GM21619 (cell line): ENCODE results near the gene RTL5.

Experiments used
- ATAC-seq: cut with Tn5 transposase; IDR thresholded peaks from one replicate; pipeline ENCODE4 v1.9.1; 2021; ENCODE audit not compliant: unreplicated experiment

RTL5 gene

GRCh38 chrX:72079607-72080006 lies 52.1 kb downstream of the RTL5 start:
- ATAC-seq = no peak

GRCh38 chrX:72078411-72078810 lies 53.3 kb downstream of the RTL5 start:
- ATAC-seq = no peak
